ENCODE results near the gene TPST2. TPM values are rescaled to one million over a fixed set of nuclear protein-coding genes. Genes with fewer than 3 reads are reported as not detected.

TPST2 gene
- total and polyA plus RNA-seq, 10 of the 15 experiments (the other 5 are each of a cell fraction or from before 2014, with no cell fraction given): 6.3 to 33.7 (median 28.4) TPM

DNA sequence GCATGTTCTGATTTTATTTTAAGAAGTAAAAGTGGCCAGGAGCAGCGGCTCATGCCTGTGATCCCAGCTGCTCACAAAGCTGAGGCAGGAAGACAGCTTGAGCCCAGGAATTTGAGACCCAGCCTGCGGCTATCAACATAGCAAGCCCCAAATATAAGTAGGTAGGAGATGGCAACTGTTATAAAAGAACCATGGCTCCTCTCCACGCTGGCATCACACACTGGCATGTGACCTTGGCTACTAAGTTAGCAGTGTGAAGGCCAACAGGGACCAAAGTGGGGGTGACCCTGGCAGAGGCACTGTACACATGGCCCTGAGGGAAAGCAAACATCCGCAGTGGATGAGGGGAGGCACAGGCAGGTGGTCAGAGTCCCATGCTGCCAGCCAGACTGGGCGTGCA, 33.0 kb downstream of the TPST2 start:
- FAIRE-seq: no peak
- intact Hi-C loops (cut with micrococcal nuclease; ENCODE audit: unreplicated experiment) (no loop called here), in situ Hi-C loops (cut with MboI) (no loop called here)
- Histone ChIP-seq H3K9ac (ENCODE audit: control insufficient read depth, insufficient read depth, low read length) (no peak overlapping the region), H3K4me2 (ENCODE audit: control insufficient read depth, insufficient read depth) (no peak overlapping the region), H3K9me3 (replicated peaks; ENCODE audit: control insufficient read depth, insufficient read depth, low read length) (no peaks in the 10 kb centered on the region), H3K4me3 (no peak overlapping the region), H3K27me3 (replicated peaks in 1 of 2; ENCODE audit: control insufficient read depth in 2 of 2, insufficient read depth in 2 of 2, low read length in 1 of 2) (no peaks in the 10 kb centered on the region), H2AFZ (ENCODE audit: control insufficient read depth, low read depth, low read length) (no peak overlapping the region), H3K4me1 (ENCODE audit: control insufficient read depth, insufficient read depth, low read length) (no peaks in the 10 kb centered on the region), H3K27ac (ENCODE audit: control insufficient read depth, insufficient read depth) (no peak overlapping the region), H4K20me1 (ENCODE audit: control insufficient read depth, insufficient read depth) (no peaks in the 10 kb centered on the region), H3K79me2 (ENCODE audit: control insufficient read depth, insufficient read depth, low read length) (no peaks in the 10 kb centered on the region; the same call in none of the 2 replicates), H3K36me3 (ENCODE audit: control insufficient read depth in 2 of 2, insufficient read depth in 2 of 2, low read length in 1 of 2) (no peaks in the 10 kb centered on the region; a peak in 3 of 4 replicates)
- no peak for DNase-seq (ENCODE audit: low read depth, low spot score)
- 100% methylated on average over 5 of the region's 5 CpGs for WGBS (ENCODE audit: insufficient coverage, insufficient replicate concordance, low lambda C conversion rate, missing lambda C conversion rate)
- no TSS peak for BruUV-seq (replicated peaks)
- ChIA-PET CTCF (no interaction called here), RAD21 (ENCODE audit: unreplicated experiment) (no interaction called here), SMC1A (ENCODE audit: uncharacterized antibody, unreplicated experiment) (no interaction called here), POLR2A (no interaction called here)
- ATAC-seq: no peak
- TF ChIP-seq BCL11A (IDR thresholded peaks at IDR 0.05; ENCODE audit: low read depth, low read length) (no peak), MTA2 (IDR thresholded peaks at IDR 0.05; ENCODE audit: low read depth) (no peak), MEF2A (IDR thresholded peaks at IDR 0.05; ENCODE audit: insufficient read depth, low read depth, low read length) (no peak), CHD2 (IDR thresholded peaks at IDR 0.05; ENCODE audit: borderline replicate concordance, low read depth, low read length) (no peak), TCF3 (IDR thresholded peaks at IDR 0.05; ENCODE audit: borderline replicate concordance, insufficient read depth, low read depth, low read length) (no peak), CEBPB (IDR thresholded peaks at IDR 0.05; ENCODE audit: borderline replicate concordance in 1 of 2, low read depth in 2 of 2, low read length in 2 of 2) (no peak), GABPA (IDR thresholded peaks at IDR 0.05; ENCODE audit: low read depth) (no peak), CEBPZ (IDR thresholded peaks at IDR 0.05; ENCODE audit: low read depth, low read length) (no peak), ZZZ3 (IDR thresholded peaks at IDR 0.05; ENCODE audit: control insufficient read depth, insufficient read length, low read depth) (no peak), ZNF217 (IDR thresholded peaks at IDR 0.05) (no peak)
- TF ChIP-seq, protein P1, sequence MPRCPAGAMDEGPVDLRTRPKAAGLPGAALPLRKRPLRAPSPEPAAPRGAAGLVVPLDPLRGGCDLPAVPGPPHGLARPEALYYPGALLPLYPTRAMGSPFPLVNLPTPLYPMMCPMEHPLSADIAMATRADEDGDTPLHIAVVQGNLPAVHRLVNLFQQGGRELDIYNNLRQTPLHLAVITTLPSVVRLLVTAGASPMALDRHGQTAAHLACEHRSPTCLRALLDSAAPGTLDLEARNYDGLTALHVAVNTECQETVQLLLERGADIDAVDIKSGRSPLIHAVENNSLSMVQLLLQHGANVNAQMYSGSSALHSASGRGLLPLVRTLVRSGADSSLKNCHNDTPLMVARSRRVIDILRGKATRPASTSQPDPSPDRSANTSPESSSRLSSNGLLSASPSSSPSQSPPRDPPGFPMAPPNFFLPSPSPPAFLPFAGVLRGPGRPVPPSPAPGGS (IDR thresholded peaks at IDR 0.05; ENCODE audit: borderline replicate concordance, insufficient read depth, low read depth, low read length, poor library complexity, severe bottlenecking): no peak
- TF ChIP-seq, protein P2, sequence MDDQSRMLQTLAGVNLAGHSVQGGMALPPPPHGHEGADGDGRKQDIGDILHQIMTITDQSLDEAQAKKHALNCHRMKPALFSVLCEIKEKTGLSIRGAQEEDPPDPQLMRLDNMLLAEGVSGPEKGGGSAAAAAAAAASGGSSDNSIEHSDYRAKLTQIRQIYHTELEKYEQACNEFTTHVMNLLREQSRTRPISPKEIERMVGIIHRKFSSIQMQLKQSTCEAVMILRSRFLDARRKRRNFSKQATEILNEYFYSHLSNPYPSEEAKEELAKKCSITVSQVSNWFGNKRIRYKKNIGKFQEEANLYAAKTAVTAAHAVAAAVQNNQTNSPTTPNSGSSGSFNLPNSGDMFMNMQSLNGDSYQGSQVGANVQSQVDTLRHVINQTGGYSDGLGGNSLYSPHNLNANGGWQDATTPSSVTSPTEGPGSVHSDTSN (IDR thresholded peaks at IDR 0.05; ENCODE audit: insufficient replicate concordance, low read depth, low read length): no peak
- TF ChIP-seq, protein P3, sequence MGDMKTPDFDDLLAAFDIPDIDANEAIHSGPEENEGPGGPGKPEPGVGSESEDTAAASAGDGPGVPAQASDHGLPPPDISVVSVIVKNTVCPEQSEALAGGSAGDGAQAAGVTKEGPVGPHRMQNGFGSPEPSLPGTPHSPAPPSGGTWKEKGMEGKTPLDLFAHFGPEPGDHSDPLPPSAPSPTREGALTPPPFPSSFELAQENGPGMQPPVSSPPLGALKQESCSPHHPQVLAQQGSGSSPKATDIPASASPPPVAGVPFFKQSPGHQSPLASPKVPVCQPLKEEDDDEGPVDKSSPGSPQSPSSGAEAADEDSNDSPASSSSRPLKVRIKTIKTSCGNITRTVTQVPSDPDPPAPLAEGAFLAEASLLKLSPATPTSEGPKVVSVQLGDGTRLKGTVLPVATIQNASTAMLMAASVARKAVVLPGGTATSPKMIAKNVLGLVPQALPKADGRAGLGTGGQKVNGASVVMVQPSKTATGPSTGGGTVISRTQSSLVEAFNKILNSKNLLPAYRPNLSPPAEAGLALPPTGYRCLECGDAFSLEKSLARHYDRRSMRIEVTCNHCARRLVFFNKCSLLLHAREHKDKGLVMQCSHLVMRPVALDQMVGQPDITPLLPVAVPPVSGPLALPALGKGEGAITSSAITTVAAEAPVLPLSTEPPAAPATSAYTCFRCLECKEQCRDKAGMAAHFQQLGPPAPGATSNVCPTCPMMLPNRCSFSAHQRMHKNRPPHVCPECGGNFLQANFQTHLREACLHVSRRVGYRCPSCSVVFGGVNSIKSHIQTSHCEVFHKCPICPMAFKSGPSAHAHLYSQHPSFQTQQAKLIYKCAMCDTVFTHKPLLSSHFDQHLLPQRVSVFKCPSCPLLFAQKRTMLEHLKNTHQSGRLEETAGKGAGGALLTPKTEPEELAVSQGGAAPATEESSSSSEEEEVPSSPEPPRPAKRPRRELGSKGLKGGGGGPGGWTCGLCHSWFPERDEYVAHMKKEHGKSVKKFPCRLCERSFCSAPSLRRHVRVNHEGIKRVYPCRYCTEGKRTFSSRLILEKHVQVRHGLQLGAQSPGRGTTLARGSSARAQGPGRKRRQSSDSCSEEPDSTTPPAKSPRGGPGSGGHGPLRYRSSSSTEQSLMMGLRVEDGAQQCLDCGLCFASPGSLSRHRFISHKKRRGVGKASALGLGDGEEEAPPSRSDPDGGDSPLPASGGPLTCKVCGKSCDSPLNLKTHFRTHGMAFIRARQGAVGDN (IDR thresholded peaks at IDR 0.05): no peak
